Neural cell (in vitro differentiated cells): ENCODE data around the gene DSCAM.

Source experiments
- EP300 ChIP-seq: fragments of 450-650 bp; conservative IDR thresholded peaks from 2 replicates; pipeline ENCODE4 v1.6.1; 2014; ENCODE audit warnings: antibody characterized with exemption, mild to moderate bottlenecking, moderate library complexity; ENCODE audit not compliant: poor library complexity, severe bottlenecking
- MXI1 ChIP-seq: fragments of 450-650 bp; conservative IDR thresholded peaks from 2 replicates; pipeline ENCODE4 v1.6.1; 2014; ENCODE audit warnings: antibody characterized with exemption, mild to moderate bottlenecking; ENCODE audit not compliant: poor library complexity, severe bottlenecking
- POLR2AphosphoS5 ChIP-seq: IDR thresholded peaks from 2 replicates; pipeline ENCODE4 v1.6.1; 2012
- RAD21 ChIP-seq: fragments of 450-650 bp; conservative IDR thresholded peaks from 2 replicates; pipeline ENCODE4 v1.6.1; 2014; ENCODE audit warnings: antibody characterized with exemption, mild to moderate bottlenecking, moderate library complexity
- TAF1 ChIP-seq: IDR thresholded peaks from 2 replicates; pipeline ENCODE4 v1.6.1; 2012; ENCODE audit warnings: low read depth
- TF ChIP-seq, protein P1 (sequence below): fragments of 450-650 bp; IDR thresholded peaks from 2 replicates; pipeline ENCODE4 v1.5.1; 2014; ENCODE audit warnings: antibody characterized with exemption, mild to moderate bottlenecking, moderate library complexity; ENCODE audit not compliant: poor library complexity, severe bottlenecking

DNA sequence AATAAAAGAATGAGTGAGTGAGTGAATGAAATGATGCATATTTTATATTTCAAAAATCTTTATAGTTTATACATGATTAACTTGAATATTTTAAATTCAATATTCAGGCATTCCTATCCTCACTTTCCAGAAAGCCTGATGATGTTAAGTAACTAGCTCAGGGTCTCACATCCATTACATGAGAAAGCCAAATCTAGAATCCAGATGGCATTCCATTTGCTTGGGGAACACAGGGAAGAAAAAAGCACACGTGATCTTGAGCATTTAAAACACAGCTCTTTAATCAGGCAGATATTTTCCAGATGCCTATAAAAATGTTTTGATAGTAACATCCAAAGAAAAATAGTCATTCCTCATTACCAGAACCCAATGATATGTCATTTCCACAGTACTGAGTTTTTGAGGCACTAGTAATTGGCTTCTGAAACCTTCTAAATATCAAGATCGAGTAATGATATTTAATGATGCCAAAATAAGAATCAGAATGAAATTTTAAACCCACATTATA lies 291.9 kb downstream of the DSCAM start:
- TF ChIP-seq, protein P1, sequence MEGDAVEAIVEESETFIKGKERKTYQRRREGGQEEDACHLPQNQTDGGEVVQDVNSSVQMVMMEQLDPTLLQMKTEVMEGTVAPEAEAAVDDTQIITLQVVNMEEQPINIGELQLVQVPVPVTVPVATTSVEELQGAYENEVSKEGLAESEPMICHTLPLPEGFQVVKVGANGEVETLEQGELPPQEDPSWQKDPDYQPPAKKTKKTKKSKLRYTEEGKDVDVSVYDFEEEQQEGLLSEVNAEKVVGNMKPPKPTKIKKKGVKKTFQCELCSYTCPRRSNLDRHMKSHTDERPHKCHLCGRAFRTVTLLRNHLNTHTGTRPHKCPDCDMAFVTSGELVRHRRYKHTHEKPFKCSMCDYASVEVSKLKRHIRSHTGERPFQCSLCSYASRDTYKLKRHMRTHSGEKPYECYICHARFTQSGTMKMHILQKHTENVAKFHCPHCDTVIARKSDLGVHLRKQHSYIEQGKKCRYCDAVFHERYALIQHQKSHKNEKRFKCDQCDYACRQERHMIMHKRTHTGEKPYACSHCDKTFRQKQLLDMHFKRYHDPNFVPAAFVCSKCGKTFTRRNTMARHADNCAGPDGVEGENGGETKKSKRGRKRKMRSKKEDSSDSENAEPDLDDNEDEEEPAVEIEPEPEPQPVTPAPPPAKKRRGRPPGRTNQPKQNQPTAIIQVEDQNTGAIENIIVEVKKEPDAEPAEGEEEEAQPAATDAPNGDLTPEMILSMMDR = no peak
- TF ChIP-seq POLR2AphosphoS5 = no peak
- TF ChIP-seq EP300 = no peak
- no peak for TF ChIP-seq RAD21
- no peak for TF ChIP-seq TAF1
- no peak for TF ChIP-seq MXI1
